Hepatocyte (in vitro differentiated cells): ENCODE measurements around the gene TNFSF13B. TPM values are rescaled to one million over a fixed set of nuclear protein-coding genes. Genes with fewer than 3 reads are reported as not detected.

ENCODE experiments used
- DNase-seq: peaks from one replicate; pipeline ENCODE4 v3.0.0-alpha.2; 2016; ENCODE audit warnings: low spot score
- H2AFZ ChIP-seq: fragments of 200-600 bp; sonication (generic); 2 replicates; pipeline ENCODE4 v1.6.0; 2016; ENCODE audit warnings: antibody characterized with exemption, mild to moderate bottlenecking
- H3K27ac ChIP-seq: fragments of 200-600 bp; sonication (generic); 2 replicates; pipeline ENCODE4 v1.5.1; 2016; ENCODE audit warnings: mild to moderate bottlenecking
- H3K27me3 ChIP-seq: fragments of 200-600 bp; sonication (generic); 2 replicates; pipeline ENCODE4 v1.6.1; 2016
- H3K36me3 ChIP-seq: fragments of 200-600 bp; sonication (generic); replicated peaks from 2 replicates; pipeline ENCODE4 v1.5.1; 2016; ENCODE audit warnings: low read depth; ENCODE audit not compliant: insufficient read depth
- H3K4me1 ChIP-seq: fragments of 200-600 bp; sonication (generic); 2 replicates; pipeline ENCODE4 v1.5.1; 2016; ENCODE audit warnings: mild to moderate bottlenecking, moderate library complexity; ENCODE audit not compliant: insufficient read depth
- H3K4me2 ChIP-seq: fragments of 200-600 bp; sonication (generic); 2 replicates; pipeline ENCODE4 v1.6.0; 2016
- H3K4me3 ChIP-seq: fragments of 200-600 bp; sonication (generic); 2 replicates; pipeline ENCODE4 v1.5.1; 2016; ENCODE audit warnings: mild to moderate bottlenecking
- H3K79me2 ChIP-seq: fragments of 200-600 bp; sonication (generic); 2 replicates; pipeline ENCODE4 v1.6.0; 2017; ENCODE audit warnings: mild to moderate bottlenecking
- H3K9me2 ChIP-seq: fragments of 200-600 bp; sonication (generic); replicated peaks from 2 replicates; pipeline ENCODE4 v1.6.0; 2017; ENCODE audit warnings: mild to moderate bottlenecking; ENCODE audit not compliant: insufficient read depth
- H3K9me3 ChIP-seq: fragments of 200-600 bp; sonication (generic); 2 replicates; pipeline ENCODE4 v1.5.1; 2016; ENCODE audit warnings: low read depth, mild to moderate bottlenecking
- H4K20me1 ChIP-seq: fragments of 200-600 bp; sonication (generic); 2 replicates; pipeline ENCODE4 v1.6.0; 2016; ENCODE audit warnings: mild to moderate bottlenecking; ENCODE audit not compliant: insufficient read depth, poor library complexity, severe bottlenecking
- EZH2 ChIP-seq: fragments of 200-600 bp; sonication (generic); IDR thresholded peaks from 2 replicates; pipeline ENCODE4 v1.6.1; 2016; ENCODE audit warnings: antibody characterized with exemption, mild to moderate bottlenecking, borderline replicate concordance
- EZH2phosphoT487 ChIP-seq: fragments of 200-600 bp; sonication (generic); IDR thresholded peaks from one replicate; pipeline ENCODE4 v1.6.1; 2018; ENCODE audit warnings: antibody characterized with exemption, mild to moderate bottlenecking, low read depth, moderate library complexity; ENCODE audit not compliant: unreplicated experiment, severe bottlenecking
- WGBS: methylation state at CpG from one replicate; pipeline ENCODE4 v1.1.6; 2016; ENCODE audit warnings: low lambda C conversion rate; ENCODE audit errors: missing lambda C conversion rate; 5-methylcytosine and 5-hydroxymethylcytosine counted together
- polyA plus RNA-seq: library from polyadenylated mRNA; unstranded; fragments of >200 nt; fragmentation: Nextera tagmentation; extraction: Ambion mirVana; gene quantifications from 2 replicates; pipeline ENCODE4 v1.2.1, GENCODE V29; 2016
- total RNA-seq: library from RNA; depleted of rRNA; stranded (reverse); fragments of >200 nt; gene quantifications from 2 replicates; pipeline ENCODE4 v1.2.3, GENCODE V29; 2014
- TF ChIP-seq, protein P1 (sequence below): fragments of 200-600 bp; sonication (generic); IDR thresholded peaks from 2 replicates; pipeline ENCODE4 v1.5.1; 2016; ENCODE audit warnings: antibody characterized with exemption, mild to moderate bottlenecking; ENCODE audit not compliant: poor library complexity

Gene TNFSF13B
- total and polyA plus RNA-seq, 2 experiments from 2014 or later: 0.97 to 1.6 TPM

DNA sequence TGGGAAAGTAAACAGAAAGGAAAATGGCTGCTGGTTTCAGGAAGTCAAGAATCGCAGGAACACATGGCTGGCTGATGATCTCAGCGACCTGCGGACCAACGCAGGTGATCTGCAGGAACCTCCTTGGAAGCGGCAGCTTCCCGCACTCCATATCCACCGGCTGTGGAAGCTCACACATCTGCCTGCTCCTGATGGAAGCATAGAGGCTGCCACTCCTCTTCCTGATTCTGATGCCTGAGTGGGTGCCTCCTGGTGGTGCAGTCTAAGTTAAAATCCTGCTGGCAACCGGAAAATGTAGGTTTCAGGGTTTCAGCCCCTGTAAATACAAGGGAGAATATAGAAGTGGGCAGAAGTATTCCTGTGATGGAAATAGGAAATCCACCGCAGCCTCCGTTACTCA, 75.5 kb downstream of the TNFSF13B start:
- Histone ChIP-seq H2AFZ (no peak overlapping the region), H3K9me2 (no peaks in the 10 kb centered on the region), H3K9me3 (no peaks in the 10 kb centered on the region), H3K27ac (no peak overlapping the region), H3K36me3 (no peaks in the 10 kb centered on the region), H3K4me3 (no peak overlapping the region), H3K79me2 (no peaks in the 10 kb centered on the region), H3K27me3 (no peaks in the 10 kb centered on the region), H4K20me1 (no peaks in the 10 kb centered on the region), H3K4me2 (no peak overlapping the region), H3K4me1 (no peaks in the 10 kb centered on the region)
- no peak for TF ChIP-seq EZH2phosphoT487
- TF ChIP-seq, protein P1, sequence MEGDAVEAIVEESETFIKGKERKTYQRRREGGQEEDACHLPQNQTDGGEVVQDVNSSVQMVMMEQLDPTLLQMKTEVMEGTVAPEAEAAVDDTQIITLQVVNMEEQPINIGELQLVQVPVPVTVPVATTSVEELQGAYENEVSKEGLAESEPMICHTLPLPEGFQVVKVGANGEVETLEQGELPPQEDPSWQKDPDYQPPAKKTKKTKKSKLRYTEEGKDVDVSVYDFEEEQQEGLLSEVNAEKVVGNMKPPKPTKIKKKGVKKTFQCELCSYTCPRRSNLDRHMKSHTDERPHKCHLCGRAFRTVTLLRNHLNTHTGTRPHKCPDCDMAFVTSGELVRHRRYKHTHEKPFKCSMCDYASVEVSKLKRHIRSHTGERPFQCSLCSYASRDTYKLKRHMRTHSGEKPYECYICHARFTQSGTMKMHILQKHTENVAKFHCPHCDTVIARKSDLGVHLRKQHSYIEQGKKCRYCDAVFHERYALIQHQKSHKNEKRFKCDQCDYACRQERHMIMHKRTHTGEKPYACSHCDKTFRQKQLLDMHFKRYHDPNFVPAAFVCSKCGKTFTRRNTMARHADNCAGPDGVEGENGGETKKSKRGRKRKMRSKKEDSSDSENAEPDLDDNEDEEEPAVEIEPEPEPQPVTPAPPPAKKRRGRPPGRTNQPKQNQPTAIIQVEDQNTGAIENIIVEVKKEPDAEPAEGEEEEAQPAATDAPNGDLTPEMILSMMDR: no peak
- no peak for TF ChIP-seq EZH2
- WGBS: 85% methylated on average over 10 of the region's 10 CpGs
- DNase-seq: no peak

DNA sequence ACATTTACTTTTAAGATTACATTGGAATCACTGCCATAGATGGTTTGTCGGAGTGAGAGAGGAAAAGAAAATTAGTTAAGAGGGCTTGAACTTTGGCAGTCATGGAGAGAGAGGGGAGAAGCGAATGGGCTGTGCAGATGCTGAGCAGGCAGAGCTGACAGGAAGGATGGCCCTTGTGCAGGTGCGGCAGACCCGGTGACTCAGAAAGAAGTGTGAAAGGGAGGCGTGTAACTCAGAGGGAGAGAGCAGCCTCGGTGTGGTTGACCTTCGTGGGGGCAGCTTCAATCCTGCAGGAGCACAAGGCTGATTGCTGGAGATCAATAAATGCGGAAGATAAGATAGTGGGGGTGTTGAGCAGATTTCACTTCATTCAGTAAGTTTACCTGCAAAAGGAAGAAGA, 76.9 kb downstream of the TNFSF13B start:
- 53% methylated on average over 8 of the region's 8 CpGs for WGBS
- TF ChIP-seq EZH2phosphoT487 (no peak), EZH2 (no peak)
- TF ChIP-seq, protein P1: no peak
- no peak overlapping the region for H3K4me2 ChIP-seq
- no peak overlapping the region for H3K27ac ChIP-seq
- no peak overlapping the region for H2AFZ ChIP-seq
- no peaks in the 10 kb centered on the region for H3K9me3 ChIP-seq
- no peaks in the 10 kb centered on the region for H3K4me1 ChIP-seq
- DNase-seq: peak; percentile 44
- H3K9me2 ChIP-seq: no peaks in the 10 kb centered on the region
- no peaks in the 10 kb centered on the region for H3K27me3 ChIP-seq
- no peaks in the 10 kb centered on the region for H3K36me3 ChIP-seq
- no peaks in the 10 kb centered on the region for H4K20me1 ChIP-seq
- H3K4me3 ChIP-seq: no peak overlapping the region
- no peaks in the 10 kb centered on the region for H3K79me2 ChIP-seq

- no peaks in the 10 kb centered on the region for H3K4me1 ChIP-seq
Measured at GRCh38 chr13:108349269-108349668, 79.8 kb downstream of the TNFSF13B start.

More at GRCh38 chr13:108349269-108349668, 79.8 kb downstream of the TNFSF13B start:
- Histone ChIP-seq H3K36me3 (no peaks in the 10 kb centered on the region), H4K20me1 (no peaks in the 10 kb centered on the region), H3K4me3 (no peak overlapping the region), H2AFZ (no peak overlapping the region), H3K4me2 (no peak overlapping the region), H3K9me2 (no peaks in the 10 kb centered on the region), H3K27me3 (no peaks in the 10 kb centered on the region), H3K27ac (no peak overlapping the region), H3K79me2 (no peaks in the 10 kb centered on the region), H3K9me3 (no peaks in the 10 kb centered on the region)
- WGBS: 88% methylated on average over 1 of the region's 1 CpG
- TF ChIP-seq, protein P1: no peak
- TF ChIP-seq EZH2 (no peak), EZH2phosphoT487 (no peak)
- no peak for DNase-seq
